ENCODE results near the gene SETD4. TPM values are rescaled to one million over a fixed set of nuclear protein-coding genes. Genes with fewer than 3 reads are reported as not detected.
A peak's percentile ranks its signal among the peaks of the same experiment; 100 is the strongest.

Gene SETD4
- total and polyA plus RNA-seq, 2 of the 13 experiments (the other 11 are each of a cell fraction or from before 2014, with no cell fraction given), result 7.1 to 14.4 TPM

DNA sequence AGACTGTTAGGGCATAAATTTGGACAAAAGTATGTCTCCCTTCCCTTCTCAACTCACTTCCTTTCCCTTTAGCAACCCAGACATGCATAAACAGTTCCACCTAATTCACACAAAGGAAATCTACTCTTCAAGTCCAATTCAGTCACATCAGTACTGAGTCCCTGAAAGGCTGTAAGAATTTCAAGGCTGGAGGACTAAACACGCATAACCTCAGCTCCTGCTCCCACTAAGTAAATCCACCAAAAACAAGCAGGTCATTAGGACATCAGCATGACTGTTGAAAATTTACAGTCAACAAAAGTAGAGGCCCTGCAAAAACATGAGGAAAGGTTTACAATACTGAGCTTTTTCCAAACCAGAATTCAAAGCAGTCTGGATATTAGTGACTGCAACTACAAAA lies 18.4 kb downstream of the SETD4 start (continued):
- TF ChIP-seq, protein P1, sequence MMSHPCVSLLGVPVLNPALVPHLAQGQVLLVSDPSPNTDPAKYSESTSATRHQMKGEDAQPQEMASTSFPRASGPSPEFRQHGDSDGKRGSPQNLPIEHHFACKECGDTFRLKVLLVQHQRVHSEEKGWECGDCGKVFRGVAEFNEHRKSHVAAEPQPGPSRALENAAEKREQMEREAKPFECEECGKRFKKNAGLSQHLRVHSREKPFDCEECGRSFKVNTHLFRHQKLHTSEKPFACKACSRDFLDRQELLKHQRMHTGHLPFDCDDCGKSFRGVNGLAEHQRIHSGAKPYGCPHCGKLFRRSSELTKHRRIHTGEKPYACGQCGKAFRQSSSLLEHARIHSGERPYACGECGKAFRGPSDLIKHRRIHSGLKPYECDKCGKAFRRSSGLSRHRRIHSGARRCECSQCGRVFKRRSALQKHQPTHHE (CRISPR knock-in tag; IDR thresholded peaks at IDR 0.05; ENCODE audit: borderline replicate concordance), result no peak
- TF ChIP-seq NKX3-1 (CRISPR knock-in tag; IDR thresholded peaks at IDR 0.05) (no peak), ZNF660 (CRISPR knock-in tag; IDR thresholded peaks at IDR 0.05; ENCODE audit: borderline replicate concordance, low read depth) (no peak), NFE2L2 (IDR thresholded peaks at IDR 0.05; ENCODE audit: low read length) (0 out of 2 replicates have a peak, but pooled peaks have one; percentile 37), RARA (CRISPR knock-in tag; IDR thresholded peaks at IDR 0.05) (peak; percentile 29; the same call in 1 of the 2 replicates), SOX5 (CRISPR knock-in tag; IDR thresholded peaks at IDR 0.05; ENCODE audit: borderline replicate concordance) (0 out of 2 replicates have a peak, but pooled peaks have one; percentile 9)

DNA sequence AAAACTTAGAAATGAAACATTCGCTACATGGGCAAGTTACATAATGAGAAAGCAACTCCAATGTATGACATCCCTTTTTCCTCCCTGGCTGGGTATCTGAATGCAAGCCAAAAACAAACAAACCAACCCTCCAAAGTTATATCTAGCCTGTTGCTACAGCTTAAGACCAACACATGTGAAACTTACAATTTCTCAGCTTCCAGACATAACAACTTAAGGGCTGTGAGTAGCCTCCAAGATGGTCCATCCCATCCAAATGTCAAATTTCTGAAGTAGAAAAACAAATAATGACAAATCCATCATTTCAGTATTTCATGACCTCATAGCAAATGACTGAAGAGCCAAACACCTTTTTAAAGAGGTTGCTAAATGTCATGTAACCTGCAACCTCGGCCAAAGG lies 19.9 kb downstream of the SETD4 start:
- H3K36me3 ChIP-seq (replicated peaks in 1 of 2; ENCODE audit: control insufficient read depth in 1 of 2, insufficient read depth in 2 of 2, low read length in 2 of 2), result peaks cover 26 to 58% of the 10 kb centered on the region in 2 experiments
- H3K9me3 ChIP-seq (ENCODE audit: low read length), result no peaks in the 10 kb centered on the region
- no peaks in the 10 kb centered on the region for H3K4me1 ChIP-seq (ENCODE audit: insufficient read depth, low read length)
- no peaks in the 10 kb centered on the region for H3K27me3 ChIP-seq (ENCODE audit: control insufficient read depth in 1 of 2, insufficient read depth in 2 of 2, low read length in 2 of 2)
- DNase-seq (ENCODE audit: low spot score), result no peak
- no peak for TF ChIP-seq SMC3 (IDR thresholded peaks at IDR 0.05; ENCODE audit: low read length)
- TF ChIP-seq ZNF547 (CRISPR knock-in tag; IDR thresholded peaks at IDR 0.05), result no peak
- TF ChIP-seq ZNF3 (CRISPR knock-in tag; IDR thresholded peaks at IDR 0.05), result no peak
- no peak for TF ChIP-seq KDM2A (CRISPR knock-in tag; IDR thresholded peaks at IDR 0.05; ENCODE audit: borderline replicate concordance, low read depth)
- no peak for TF ChIP-seq SSRP1 (CRISPR knock-in tag; IDR thresholded peaks at IDR 0.05)
- TF ChIP-seq, protein P2, sequence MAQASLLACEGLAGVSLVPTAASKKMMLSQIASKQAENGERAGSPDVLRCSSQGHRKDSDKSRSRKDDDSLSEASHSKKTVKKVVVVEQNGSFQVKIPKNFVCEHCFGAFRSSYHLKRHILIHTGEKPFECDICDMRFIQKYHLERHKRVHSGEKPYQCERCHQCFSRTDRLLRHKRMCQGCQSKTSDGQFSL (CRISPR knock-in tag; IDR thresholded peaks at IDR 0.05), result no peak
- TF ChIP-seq RORA (CRISPR knock-in tag; IDR thresholded peaks at IDR 0.05), result no peak
- no peak for TF ChIP-seq ZNF773 (CRISPR knock-in tag; IDR thresholded peaks at IDR 0.05; ENCODE audit: borderline replicate concordance)
- no peak for TF ChIP-seq CREB1 (IDR thresholded peaks at IDR 0.05)
- TF ChIP-seq CREB1 (CRISPR knock-in tag; IDR thresholded peaks at IDR 0.05), result no peak
- no peak for TF ChIP-seq KDM5A (IDR thresholded peaks at IDR 0.05; ENCODE audit: borderline replicate concordance, low read length)
- ATAC-seq, result no peak
- H3K9ac ChIP-seq (ENCODE audit: insufficient read depth, low read depth, low read length), result no peak overlapping the region
- FAIRE-seq, result no peak
- H4K20me1 ChIP-seq (ENCODE audit: insufficient read depth, low read length), result no peaks in the 10 kb centered on the region
- H2AFZ ChIP-seq (ENCODE audit: low read length), result no peak overlapping the region
- no peak overlapping the region for H3K27ac ChIP-seq (ENCODE audit: extremely low read length, insufficient read depth, low read length)
- BruUV-seq (replicated peaks), result no TSS peak
- WGBS (ENCODE audit: low lambda C conversion rate), result 93% methylated on average over 2 of the region's 2 CpGs
- CTCF ChIA-PET (ENCODE audit: low intra/inter-chr PET ratio, low total read pairs), result no interaction called here
- no peaks in the 10 kb centered on the region for H3K79me2 ChIP-seq (ENCODE audit: insufficient read depth, low read length)
- in situ Hi-C loops (cut with HindIII; ENCODE audit: extremely low pct_ligation_motif_present, low pct_unique_long_range_greater_than_20kb) (no loop called here), intact Hi-C loops (cut with micrococcal nuclease; ENCODE audit: unreplicated experiment) (no loop called here)
- no peak overlapping the region for H3K4me3 ChIP-seq (replicated peaks in 1 of 3; ENCODE audit: insufficient read depth in 1 of 3, low read depth in 2 of 3, low read length in 3 of 3)
- POLR2A ChIA-PET, result no interaction called here
- no peak overlapping the region for H3K4me2 ChIP-seq (ENCODE audit: low read depth, low read length)

Data from HepG2 (cell line).